ENCODE measurements around the gene MYO18B.

The MYO18B gene

GRCh38 chr22:25795478-25795877 lies 53.5 kb downstream of the MYO18B start:
- no peak overlapping the region for H3K9ac ChIP-seq (ENCODE audit: low read length)
- H3K27ac ChIP-seq (ENCODE audit: low read length), result no peak overlapping the region
- no peak overlapping the region for H3K4me3 ChIP-seq (ENCODE audit: low read length)
- H3K9me2 ChIP-seq (replicated peaks; ENCODE audit: insufficient read depth, low read length), result no peaks in the 10 kb centered on the region
- H3K4me2 ChIP-seq (ENCODE audit: low read depth, low read length), result no peak overlapping the region
- H3K9me3 ChIP-seq (replicated peaks; ENCODE audit: insufficient read depth, low read length), result no peaks in the 10 kb centered on the region
- H3F3A ChIP-seq (ENCODE audit: insufficient read depth, low read length), result no peaks in the 10 kb centered on the region
- TF ChIP-seq CTCF (IDR thresholded peaks at IDR 0.05; ENCODE audit: low read length), result no peak
- TF ChIP-seq EZH2 (optimal IDR thresholded peaks at IDR 0.05; ENCODE audit: low read depth, low read length), result no peak
- TF ChIP-seq EZH2phosphoT487 (IDR thresholded peaks at IDR 0.05; ENCODE audit: low read length), result no peak
- no peaks in the 10 kb centered on the region for H3K79me2 ChIP-seq (ENCODE audit: low read length)
- no peak for DNase-seq
- no peaks in the 10 kb centered on the region for H3K4me1 ChIP-seq (ENCODE audit: low read length)
- H4K20me1 ChIP-seq (ENCODE audit: insufficient read depth, low read length), result no peaks in the 10 kb centered on the region
- H3K27me3 ChIP-seq (replicated peaks; ENCODE audit: insufficient read depth, low read length), result peaks cover 54% of the 10 kb centered on the region
- H3K36me3 ChIP-seq (replicated peaks; ENCODE audit: insufficient read depth, low read length), result no peaks in the 10 kb centered on the region
- no peak overlapping the region for H2AFZ ChIP-seq (ENCODE audit: low read length)

DNA sequence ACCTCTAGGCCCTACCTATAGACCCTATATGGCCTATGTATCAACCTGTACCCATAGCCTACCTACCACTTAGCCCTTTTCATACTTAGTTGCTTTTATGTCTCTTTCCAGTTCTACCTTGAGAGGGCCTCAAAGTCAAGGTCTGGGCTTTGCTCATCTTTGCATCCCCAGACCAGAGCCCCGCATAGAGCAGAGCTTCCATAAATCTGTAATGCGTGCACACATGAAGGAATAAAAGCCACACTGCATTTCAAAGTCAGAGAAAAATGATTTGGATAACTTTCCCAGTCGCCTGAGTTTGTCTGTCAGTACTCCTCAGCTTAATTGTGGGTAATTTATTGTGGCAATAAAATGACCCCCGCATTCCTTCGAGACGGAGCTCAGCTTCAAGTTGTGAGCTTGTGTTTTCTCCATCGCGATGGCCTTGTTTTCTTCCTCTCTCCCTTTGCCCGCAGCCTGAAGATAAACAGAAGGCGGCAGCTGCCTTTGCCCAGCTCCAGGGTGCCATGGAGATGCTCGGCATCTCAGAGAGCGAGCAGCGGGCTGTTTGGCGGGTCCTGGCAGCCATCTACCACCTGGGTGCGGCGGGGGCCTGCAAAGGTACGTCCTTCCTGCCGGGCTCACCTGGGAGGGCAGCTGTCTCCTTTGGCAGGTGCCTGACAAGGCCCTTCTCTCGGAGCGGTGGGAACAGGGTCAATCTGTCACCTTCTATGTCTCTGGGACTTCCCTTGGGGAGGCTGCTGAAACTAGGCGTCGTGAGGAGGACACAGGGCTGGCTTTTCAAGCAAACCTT lies 55.7 kb downstream of the MYO18B start:
- DNase-seq, result no peak
- Histone ChIP-seq H3K79me2 (ENCODE audit: low read length) (no peaks in the 10 kb centered on the region), H2AFZ (ENCODE audit: low read length) (no peak overlapping the region), H3K9ac (ENCODE audit: low read length) (no peak overlapping the region), H3K4me2 (ENCODE audit: low read depth, low read length) (no peak overlapping the region), H3K4me3 (ENCODE audit: low read length) (no peak overlapping the region), H3K27ac (ENCODE audit: low read length) (no peak overlapping the region), H3K9me2 (replicated peaks; ENCODE audit: insufficient read depth, low read length) (no peaks in the 10 kb centered on the region), H3K9me3 (replicated peaks; ENCODE audit: insufficient read depth, low read length) (no peaks in the 10 kb centered on the region), H3K36me3 (replicated peaks; ENCODE audit: insufficient read depth, low read length) (no peaks in the 10 kb centered on the region), H4K20me1 (ENCODE audit: insufficient read depth, low read length) (no peaks in the 10 kb centered on the region), H3F3A (ENCODE audit: insufficient read depth, low read length) (no peaks in the 10 kb centered on the region), H3K27me3 (replicated peaks; ENCODE audit: insufficient read depth, low read length) (peaks cover 53% of the 10 kb centered on the region), H3K4me1 (ENCODE audit: low read length) (no peaks in the 10 kb centered on the region)
- TF ChIP-seq CTCF (IDR thresholded peaks at IDR 0.05; ENCODE audit: low read length), result no peak
- no peak for TF ChIP-seq EZH2phosphoT487 (IDR thresholded peaks at IDR 0.05; ENCODE audit: low read length)
- no peak for TF ChIP-seq EZH2 (optimal IDR thresholded peaks at IDR 0.05; ENCODE audit: low read depth, low read length)

DNA sequence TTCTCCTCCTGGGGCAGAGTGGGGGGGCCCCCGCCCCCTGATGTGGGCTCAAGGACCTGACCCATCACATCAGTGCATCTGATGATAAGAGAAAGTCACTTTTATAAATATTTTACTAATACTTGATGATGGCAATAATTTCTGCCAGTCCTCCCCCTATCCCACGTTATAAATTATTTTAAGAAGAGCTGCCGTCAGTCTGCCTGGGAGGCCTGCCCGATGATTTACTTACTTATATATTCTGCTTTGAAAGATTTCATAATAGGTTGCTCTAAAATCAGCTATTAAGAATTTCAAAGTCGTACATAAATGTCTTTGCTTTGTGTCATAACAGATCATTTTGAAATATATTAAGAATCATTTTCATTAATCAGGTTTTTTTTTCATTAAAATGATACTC lies 58.8 kb downstream of the MYO18B start:
- TF ChIP-seq EZH2phosphoT487 (IDR thresholded peaks at IDR 0.05; ENCODE audit: low read length) (no peak), EZH2 (optimal IDR thresholded peaks at IDR 0.05; ENCODE audit: low read depth, low read length) (no peak), CTCF (IDR thresholded peaks at IDR 0.05; ENCODE audit: low read length) (no peak)
- Histone ChIP-seq H3K9me2 (replicated peaks; ENCODE audit: insufficient read depth, low read length) (no peaks in the 10 kb centered on the region), H3K4me3 (ENCODE audit: low read length) (no peak overlapping the region), H3K79me2 (ENCODE audit: low read length) (no peaks in the 10 kb centered on the region), H3F3A (ENCODE audit: insufficient read depth, low read length) (no peaks in the 10 kb centered on the region), H3K9me3 (replicated peaks; ENCODE audit: insufficient read depth, low read length) (no peaks in the 10 kb centered on the region), H4K20me1 (ENCODE audit: insufficient read depth, low read length) (no peaks in the 10 kb centered on the region), H3K36me3 (replicated peaks; ENCODE audit: insufficient read depth, low read length) (no peaks in the 10 kb centered on the region), H3K4me2 (ENCODE audit: low read depth, low read length) (no peak overlapping the region), H3K27me3 (replicated peaks; ENCODE audit: insufficient read depth, low read length) (peaks cover 57% of the 10 kb centered on the region), H3K9ac (ENCODE audit: low read length) (no peak overlapping the region), H3K27ac (ENCODE audit: low read length) (no peak overlapping the region), H2AFZ (ENCODE audit: low read length) (no peak overlapping the region), H3K4me1 (ENCODE audit: low read length) (no peaks in the 10 kb centered on the region)
- no peak for DNase-seq
